GM10248 (cell line): ENCODE measurements around the gene FKBP2.

Experiments
- CTCF ChIA-PET: fragments of 300-600 bp; sonication (Branson Sonifier 250); formaldehyde crosslinking; extraction: SDS; loops from one replicate; lab custom pipeline; 2021; ENCODE audit warnings: antibody characterized with exemption; lab: Yijun Ruan, JAX
- POLR2A ChIA-PET: fragments of 350-650 bp; sonication (Branson Sonifier 250); formaldehyde crosslinking; extraction: SDS; loops from one replicate; lab custom pipeline; 2020; ENCODE audit warnings: antibody characterized with exemption; lab: Yijun Ruan, JAX
- DNase-seq: peaks from one replicate; pipeline ENCODE4 v3.0.0; 2012; ENCODE audit errors: extremely low spot score
- CTCF ChIP-seq: IDR thresholded peaks from 2 replicates; pipeline ENCODE4 v1.5.1; 2012; ENCODE audit warnings: mild to moderate bottlenecking, low read depth; ENCODE audit errors: extremely low read depth, missing control alignments, control extremely low read depth

Gene FKBP2

GRCh38 chr11:64216879-64217278, 24.0 kb upstream of the FKBP2 start:
- ChIA-PET POLR2A (interaction anchor here (1.2 to 1.9 kb wide), 2 partner anchors 10 kb away, joined by 4 to 10 read pairs; partner anchors contain the start of genes FERMT3 and NUDT22), CTCF (interaction anchor here (0.9 to 30.9 kb wide), 4 partner anchors 6 to 115 kb away, joined by 3 to 368 read pairs (median 196); partner anchors contain the start of genes DNAJC4, FERMT3, FKBP2 and NUDT22)
- no peak for TF ChIP-seq CTCF
- no peak for DNase-seq

- POLR2A ChIA-PET: interaction anchor here (1.0 kb wide), 1 partner anchor 22 kb away, joined by 3 read pairs; no protein-coding TSS in a partner anchor
Observed at GRCh38 chr11:64218628-64219353, 22.1 kb upstream of the FKBP2 start.

GRCh38 chr11:64219354-64219684, 21.6 kb upstream of the FKBP2 start:
- no peak for TF ChIP-seq CTCF
- CTCF ChIA-PET: interaction anchor here (1.5 to 30.9 kb wide), 2 partner anchors 9 to 26 kb away, joined by 3 to 368 read pairs; partner anchors contain the start of gene FERMT3
- DNase-seq: no peak
- POLR2A ChIA-PET: no interaction called here

More at GRCh38 chr11:64218628-64219353, 22.1 kb upstream of the FKBP2 start:
- CTCF ChIA-PET: interaction anchor here (16.7 to 30.9 kb wide), 2 partner anchors 8 to 10 kb away, joined by 368 read pairs; partner anchors contain the start of genes DNAJC4, FERMT3, FKBP2 and NUDT22
- DNase-seq: no peak
- no peak for TF ChIP-seq CTCF

- CTCF ChIA-PET: interaction anchor here (1.5 to 30.9 kb wide), 2 partner anchors 9 to 25 kb away, joined by 3 to 368 read pairs; partner anchors contain the start of gene FERMT3
- POLR2A ChIA-PET: no interaction called here
- no peak for DNase-seq
- no peak for TF ChIP-seq CTCF
Observed at GRCh38 chr11:64219755-64220154, 21.1 kb upstream of the FKBP2 start.

- ChIA-PET POLR2A (interaction anchor here (0.8 kb wide), 1 partner anchor 14 kb away, joined by 3 read pairs; no protein-coding TSS in a partner anchor), CTCF (interaction anchor here (1.5 to 30.9 kb wide), 2 partner anchors 10 to 25 kb away, joined by 3 to 368 read pairs; partner anchors contain the start of gene FERMT3)
- no peak for DNase-seq
- no peak for TF ChIP-seq CTCF
Observed at GRCh38 chr11:64220271-64220670, 20.6 kb upstream of the FKBP2 start.

- CTCF ChIA-PET: interaction anchor here (1.5 to 30.9 kb wide), 2 partner anchors 10 to 24 kb away, joined by 3 to 368 read pairs; partner anchors contain the start of gene FERMT3
- POLR2A ChIA-PET: interaction anchor here (0.8 kb wide), 1 partner anchor 15 kb away, joined by 3 read pairs; no protein-coding TSS in a partner anchor
- TF ChIP-seq CTCF: no peak
- DNase-seq: no peak
Observed at GRCh38 chr11:64220798-64221197, 20.1 kb upstream of the FKBP2 start.
